IMR-90 (cell line): Measurements from ENCODE around the gene BAHD1. TPM values are rescaled to one million over a fixed set of nuclear protein-coding genes. Genes with fewer than 3 reads are reported as not detected.

Experiments
- ATAC-seq: fragments of 200-7000 bp; cut with Tn5 transposase; 2 replicates; pipeline ENCODE4 v1.9.1; 2020; ENCODE audit warnings: low read depth, mild to moderate bottlenecking, moderate library complexity
- BruUV-seq: library from RNA; stranded (reverse); fragments of 400-500 nt; replicated peaks from 2 replicates; lab custom pipeline; 2021; lab: Mats Ljungman, UMichigan
- CTCF ChIA-PET: fragments of 300-600 bp; formaldehyde crosslinking; extraction: SDS; loops from one replicate; lab custom pipeline; 2021; ENCODE audit warnings: antibody characterized with exemption; lab: Yijun Ruan, JAX
- POLR2A ChIA-PET: fragments of 300-600 bp; sonication (Branson Sonifier 250); formaldehyde crosslinking; loops from one replicate; lab custom pipeline; 2022; ENCODE audit warnings: antibody characterized with exemption; ENCODE audit not compliant: unreplicated experiment; lab: Charles Lee
- DNase-seq: peaks from one replicate; pipeline ENCODE4 v3.0.0; 2013
- H2AFZ ChIP-seq: replicated peaks from 2 replicates; pipeline ENCODE3; 2013; ENCODE audit warnings: low read length, mild to moderate bottlenecking; ENCODE audit not compliant: poor library complexity
- H2AK5ac ChIP-seq: 2 replicates; pipeline ENCODE4 v1.6.1; 2013; ENCODE audit warnings: low read depth, low read length, inconsistent platforms
- H2AK9ac ChIP-seq: replicated peaks from 2 replicates; pipeline ENCODE3; 2013; ENCODE audit warnings: mild to moderate bottlenecking, low read depth, low read length, moderate library complexity; ENCODE audit not compliant: poor library complexity
- H2BK120ac ChIP-seq: 2 replicates; pipeline ENCODE4 v1.6.1; 2013; ENCODE audit warnings: low read depth, low read length, inconsistent platforms
- H2BK15ac ChIP-seq: 3 replicates; pipeline ENCODE4 v1.6.1; 2013; ENCODE audit warnings: low read depth, low read length, inconsistent platforms
- H2BK20ac ChIP-seq: 2 replicates; pipeline ENCODE4 v1.6.1; 2013; ENCODE audit warnings: low read depth, mild to moderate bottlenecking, inconsistent platforms, low read length, moderate library complexity
- H2BK5ac ChIP-seq: 2 replicates; pipeline ENCODE4 v1.6.1; 2013; ENCODE audit warnings: mild to moderate bottlenecking, low read depth, low read length, inconsistent platforms; ENCODE audit not compliant: poor library complexity, severe bottlenecking
- H3K14ac ChIP-seq: replicated peaks from 2 replicates; pipeline ENCODE4 v1.6.1; 2013; ENCODE audit warnings: low read depth, low read length, inconsistent platforms
- H3K18ac ChIP-seq: 2 replicates; pipeline ENCODE4 v1.6.1; 2013; ENCODE audit warnings: low read depth, low read length, control low read depth
- H3K23ac ChIP-seq: 2 replicates; pipeline ENCODE4 v1.6.1; 2013; ENCODE audit warnings: low read depth, low read length, inconsistent platforms
- H3K27ac ChIP-seq: 2 replicates; pipeline ENCODE4 v1.5.1; 2013; ENCODE audit warnings: mild to moderate bottlenecking, control low read depth, low read length; ENCODE audit not compliant: insufficient read depth
- H3K27me3 ChIP-seq: 2 replicates; pipeline ENCODE4 v1.6.1; 2013; ENCODE audit warnings: low read length; ENCODE audit not compliant: control insufficient read depth, insufficient read depth
- H3K36me3 ChIP-seq: 2 replicates; pipeline ENCODE4 v1.6.1; 2013; ENCODE audit warnings: low read length, mixed read lengths; ENCODE audit not compliant: control insufficient read depth, insufficient read depth
- H3K4ac ChIP-seq: 2 replicates; pipeline ENCODE4 v1.6.1; 2013; ENCODE audit warnings: low read depth, low read length, inconsistent platforms
- H3K4me1 ChIP-seq: 2 replicates; pipeline ENCODE4 v1.6.1; 2013; ENCODE audit warnings: low read length, mixed read lengths; ENCODE audit not compliant: control insufficient read depth, insufficient read depth
- H3K4me2 ChIP-seq: 2 replicates; pipeline ENCODE4 v1.6.1; 2013; ENCODE audit warnings: low read depth, mild to moderate bottlenecking, control low read depth, low read length, moderate library complexity
- H3K4me3 ChIP-seq: 2 replicates; pipeline ENCODE4 v1.5.1; 2013; ENCODE audit warnings: low read depth, mild to moderate bottlenecking, control low read depth, low read length, moderate library complexity; ENCODE audit not compliant: insufficient read depth
- H3K56ac ChIP-seq: 2 replicates; pipeline ENCODE4 v1.6.1; 2013; ENCODE audit warnings: low read length, inconsistent platforms; ENCODE audit not compliant: insufficient read depth; ENCODE audit errors: extremely low read depth
- H3K79me1 ChIP-seq, 2 experiments: 2 replicates each; pipeline ENCODE4 v1.6.1; 2013; ENCODE audit warnings: low read length in 2 of 2, inconsistent platforms in 1 of 2, low read depth in 1 of 2
- H3K9ac ChIP-seq: 2 replicates; pipeline ENCODE4 v1.6.1; 2013; ENCODE audit warnings: low read depth, low read length, control low read depth
- H3K9me1 ChIP-seq: 2 replicates; pipeline ENCODE4 v1.6.1; 2013; ENCODE audit warnings: low read length, inconsistent platforms; ENCODE audit not compliant: insufficient read depth
- H3K9me3 ChIP-seq: 2 replicates; pipeline ENCODE4 v1.6.1; 2013; ENCODE audit warnings: low read length; ENCODE audit not compliant: control insufficient read depth, insufficient read depth
- H4K20me1 ChIP-seq: 2 replicates; pipeline ENCODE4 v1.6.1; 2013; ENCODE audit warnings: low read length, inconsistent platforms; ENCODE audit not compliant: insufficient read depth
- H4K5ac ChIP-seq: 2 replicates; pipeline ENCODE4 v1.6.1; 2013; ENCODE audit warnings: mild to moderate bottlenecking, low read depth, low read length, control low read depth
- H4K8ac ChIP-seq, 2 experiments: 2 replicates each; pipeline ENCODE4 v1.6.1; 2013; ENCODE audit warnings: low read depth in 2 of 2, low read length in 2 of 2, control low read depth in 1 of 2, inconsistent platforms in 1 of 2
- H4K91ac ChIP-seq: 2 replicates; pipeline ENCODE4 v1.6.1; 2013; ENCODE audit warnings: low read depth, low read length, inconsistent platforms; ENCODE audit not compliant: insufficient read depth
- CEBPB ChIP-seq: IDR thresholded peaks from 2 replicates; pipeline ENCODE4 v1.6.1; 2012; ENCODE audit warnings: low read depth, low read length, improper control_type of control experiment
- FOS ChIP-seq: fragments of 150-350 bp; IDR thresholded peaks from 2 replicates; pipeline ENCODE4 v1.6.1; 2016; ENCODE audit warnings: low read depth, low read length
- MAFK ChIP-seq: IDR thresholded peaks from 2 replicates; pipeline ENCODE4 v1.6.1; 2012; ENCODE audit warnings: low read depth, low read length, improper control_type of control experiment
- MAZ ChIP-seq: IDR thresholded peaks from 2 replicates; pipeline ENCODE4 v1.6.1; 2012; ENCODE audit warnings: low read depth, mild to moderate bottlenecking, low read length, improper control_type of control experiment, moderate library complexity, borderline replicate concordance
- MXI1 ChIP-seq: IDR thresholded peaks from 2 replicates; pipeline ENCODE4 v1.6.1; 2012; ENCODE audit warnings: low read depth, mild to moderate bottlenecking, low read length, moderate library complexity, borderline replicate concordance
- NFE2L2 ChIP-seq: fragments of 150-350 bp; IDR thresholded peaks from 2 replicates; pipeline ENCODE4 v1.6.1; 2016; ENCODE audit warnings: low read depth, mild to moderate bottlenecking, low read length
- POLR2A ChIP-seq: IDR thresholded peaks from 2 replicates; pipeline ENCODE4 v1.6.1; 2012; ENCODE audit warnings: mild to moderate bottlenecking, low read depth, low read length
- RCOR1 ChIP-seq: IDR thresholded peaks from 2 replicates; pipeline ENCODE4 v1.6.1; 2012; ENCODE audit warnings: mild to moderate bottlenecking, low read length, improper control_type of control experiment; ENCODE audit not compliant: insufficient replicate concordance
- SMC3 ChIP-seq: fragments of 150-350 bp; IDR thresholded peaks from 2 replicates; pipeline ENCODE4 v1.6.1; 2016; ENCODE audit warnings: low read depth, mild to moderate bottlenecking, antibody characterized with exemption, low read length, moderate library complexity
- WGBS, 2 experiments: methylation state at CpG; one replicate each; pipeline versions ENCODE4 v1.1.5 to v1.1.7; 2013; ENCODE audit warnings: missing lambda C conversion rate in 2 of 2; ENCODE audit not compliant: insufficient read length in 1 of 2; ENCODE audit errors: extremely low coverage in 2 of 2; 5-methylcytosine and 5-hydroxymethylcytosine counted together
- dilution Hi-C: fragments of 300-500 bp; cut with HindIII; formaldehyde crosslinking; loops from one replicate; pipeline ENCODE4 v1.14.3; 2018; ENCODE audit warnings: low sequenced_read_pairs; ENCODE audit not compliant: unreplicated experiment
- in situ Hi-C: fragments of 300-500 bp; cut with MboI; formaldehyde crosslinking; loops from 3 replicates; pipeline ENCODE4 v1.14.3; 2019; ENCODE audit warnings: low sequenced_read_pairs, inconsistent platforms, mixed read lengths
- intact Hi-C: fragments of 100-400 bp; cut with micrococcal nuclease; formaldehyde crosslinking; loops from 2 replicates; pipeline ENCODE4 v1.10.0; 2022
- polyA plus RNA-seq, 3 experiments: library from polyadenylated mRNA; depleted of rRNA; stranded (reverse); fragments of >200 nt; gene quantifications; 2 replicates each; pipeline ENCODE4 v1.2.3, GENCODE V29; 2012; ENCODE audit warnings: low replicate concordance in 1 of 3
- total RNA-seq: library from RNA; depleted of rRNA; stranded (reverse); fragments of >200 nt; gene quantifications from 2 replicates; pipeline ENCODE4 v1.2.3, GENCODE V29; 2012
- TF ChIP-seq, protein P1 (sequence below): fragments of 150-350 bp; IDR thresholded peaks from 2 replicates; pipeline ENCODE4 v1.6.1; 2016; ENCODE audit warnings: low read depth, mild to moderate bottlenecking, low read length, moderate library complexity, borderline replicate concordance
- TF ChIP-seq, protein P2 (sequence below): fragments of 150-350 bp; IDR thresholded peaks from 2 replicates; pipeline ENCODE4 v1.6.1; 2017; ENCODE audit warnings: mild to moderate bottlenecking, antibody characterized with exemption, low read length, low read depth
- TF ChIP-seq, protein P3 (sequence below): conservative IDR thresholded peaks from 2 replicates; pipeline ENCODE4 v1.5.1; 2012; ENCODE audit warnings: mild to moderate bottlenecking, low read depth, low read length, improper control_type of control experiment

Gene BAHD1
- total and polyA plus RNA-seq, 2 of the 4 experiments (the other 2 are of a cell fraction), result 3.0 to 8.7 TPM

DNA sequence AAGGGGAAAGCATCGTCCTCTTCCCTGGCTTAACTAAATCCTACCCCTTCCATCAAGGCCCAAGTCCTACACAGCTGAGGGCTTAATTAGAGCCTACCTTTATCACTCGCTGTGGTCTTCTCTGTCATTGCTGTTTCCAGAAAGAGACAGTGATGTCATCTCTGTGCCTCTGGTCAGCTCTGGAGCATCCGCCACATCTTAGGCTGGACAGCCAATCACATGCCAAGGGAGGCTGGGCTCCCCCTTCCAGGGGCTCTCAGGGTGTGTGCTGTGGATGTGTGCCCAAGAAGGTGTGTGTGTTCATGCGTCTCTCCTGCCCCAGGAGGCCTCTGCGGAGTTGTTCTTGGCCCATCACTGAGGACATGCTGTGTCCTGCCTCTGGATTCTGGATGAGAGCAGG, 72.9 kb downstream of the BAHD1 start:
- H3K4me2 ChIP-seq, result no peak overlapping the region
- no peak overlapping the region for H2AK9ac ChIP-seq
- no peak overlapping the region for H2BK120ac ChIP-seq
- H4K91ac ChIP-seq, result no peak overlapping the region
- H2BK5ac ChIP-seq, result no peak overlapping the region
- no peaks in the 10 kb centered on the region for H3K36me3 ChIP-seq
- H2BK15ac ChIP-seq, result no peak overlapping the region
- no peak overlapping the region for H3K4ac ChIP-seq
- H4K5ac ChIP-seq, result no peak overlapping the region
- peaks cover 36% of the 10 kb centered on the region for H3K27me3 ChIP-seq
- 83% methylated on average over 1 of the region's 5 CpGs; no CpG with 5 or more reads in 1 of the 2 experiments for WGBS, 2 experiments
- H3K4me1 ChIP-seq, result peaks cover 4% of the 10 kb centered on the region; the same call in 1 of the 2 replicates
- dilution Hi-C loops, result no loop called here
- no peak overlapping the region for H3K56ac ChIP-seq
- no peak overlapping the region for H2BK20ac ChIP-seq
- no peaks in the 10 kb centered on the region for H3K9me1 ChIP-seq
- no peak overlapping the region for H3K27ac ChIP-seq
- no peak for DNase-seq
- CTCF ChIA-PET, result no interaction called here
- in situ Hi-C loops, result no loop called here
- TF ChIP-seq SMC3 (no peak), FOS (no peak), MXI1 (no peak), NFE2L2 (no peak), POLR2A (no peak), RCOR1 (no peak), CEBPB (no peak), MAFK (no peak), MAZ (no peak)
- TF ChIP-seq, protein P1, sequence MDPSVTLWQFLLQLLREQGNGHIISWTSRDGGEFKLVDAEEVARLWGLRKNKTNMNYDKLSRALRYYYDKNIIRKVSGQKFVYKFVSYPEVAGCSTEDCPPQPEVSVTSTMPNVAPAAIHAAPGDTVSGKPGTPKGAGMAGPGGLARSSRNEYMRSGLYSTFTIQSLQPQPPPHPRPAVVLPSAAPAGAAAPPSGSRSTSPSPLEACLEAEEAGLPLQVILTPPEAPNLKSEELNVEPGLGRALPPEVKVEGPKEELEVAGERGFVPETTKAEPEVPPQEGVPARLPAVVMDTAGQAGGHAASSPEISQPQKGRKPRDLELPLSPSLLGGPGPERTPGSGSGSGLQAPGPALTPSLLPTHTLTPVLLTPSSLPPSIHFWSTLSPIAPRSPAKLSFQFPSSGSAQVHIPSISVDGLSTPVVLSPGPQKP, result no peak
- TF ChIP-seq, protein P2, sequence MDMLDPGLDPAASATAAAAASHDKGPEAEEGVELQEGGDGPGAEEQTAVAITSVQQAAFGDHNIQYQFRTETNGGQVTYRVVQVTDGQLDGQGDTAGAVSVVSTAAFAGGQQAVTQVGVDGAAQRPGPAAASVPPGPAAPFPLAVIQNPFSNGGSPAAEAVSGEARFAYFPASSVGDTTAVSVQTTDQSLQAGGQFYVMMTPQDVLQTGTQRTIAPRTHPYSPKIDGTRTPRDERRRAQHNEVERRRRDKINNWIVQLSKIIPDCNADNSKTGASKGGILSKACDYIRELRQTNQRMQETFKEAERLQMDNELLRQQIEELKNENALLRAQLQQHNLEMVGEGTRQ, result no peak
- TF ChIP-seq, protein P3, sequence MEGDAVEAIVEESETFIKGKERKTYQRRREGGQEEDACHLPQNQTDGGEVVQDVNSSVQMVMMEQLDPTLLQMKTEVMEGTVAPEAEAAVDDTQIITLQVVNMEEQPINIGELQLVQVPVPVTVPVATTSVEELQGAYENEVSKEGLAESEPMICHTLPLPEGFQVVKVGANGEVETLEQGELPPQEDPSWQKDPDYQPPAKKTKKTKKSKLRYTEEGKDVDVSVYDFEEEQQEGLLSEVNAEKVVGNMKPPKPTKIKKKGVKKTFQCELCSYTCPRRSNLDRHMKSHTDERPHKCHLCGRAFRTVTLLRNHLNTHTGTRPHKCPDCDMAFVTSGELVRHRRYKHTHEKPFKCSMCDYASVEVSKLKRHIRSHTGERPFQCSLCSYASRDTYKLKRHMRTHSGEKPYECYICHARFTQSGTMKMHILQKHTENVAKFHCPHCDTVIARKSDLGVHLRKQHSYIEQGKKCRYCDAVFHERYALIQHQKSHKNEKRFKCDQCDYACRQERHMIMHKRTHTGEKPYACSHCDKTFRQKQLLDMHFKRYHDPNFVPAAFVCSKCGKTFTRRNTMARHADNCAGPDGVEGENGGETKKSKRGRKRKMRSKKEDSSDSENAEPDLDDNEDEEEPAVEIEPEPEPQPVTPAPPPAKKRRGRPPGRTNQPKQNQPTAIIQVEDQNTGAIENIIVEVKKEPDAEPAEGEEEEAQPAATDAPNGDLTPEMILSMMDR, result no peak
- peak overlapping the region; percentile 21 for H2AFZ ChIP-seq
- ATAC-seq, result no peak
- no peaks in the 10 kb centered on the region for H3K79me1 ChIP-seq
- POLR2A ChIA-PET, result no interaction called here
- H4K20me1 ChIP-seq, result no peaks in the 10 kb centered on the region
- intact Hi-C loops, result loop anchor here (5.0 kb wide), 1 partner anchor 71 kb away; the partner anchor contains the start of gene BAHD1
- no peak overlapping the region; the same call in 1 of the 2 replicates for H2AK5ac ChIP-seq
- no peak overlapping the region for H3K4me3 ChIP-seq
- no peak overlapping the region for H3K14ac ChIP-seq
- no peak overlapping the region for H3K9ac ChIP-seq
- H3K23ac ChIP-seq, result no peak overlapping the region; the same call in 1 of the 2 replicates
- H3K9me3 ChIP-seq, result no peaks in the 10 kb centered on the region
- no peak overlapping the region for H4K8ac ChIP-seq
- no TSS peak for BruUV-seq
- H3K18ac ChIP-seq, result no peak overlapping the region
